Daoy (cell line): ENCODE data around the gene P4HB. TPM values are rescaled to one million over a fixed set of nuclear protein-coding genes. Genes with fewer than 3 reads are reported as not detected.
A peak's percentile ranks its signal among the peaks of the same experiment; 100 is the strongest.

Source experiments
- DNase-seq: peaks from one replicate; pipeline ENCODE4 v3.0.0-alpha.2; 2015; ENCODE audit warnings: low read depth
- total RNA-seq: library from RNA; depleted of rRNA; stranded (reverse); fragments of >200 nt; shearing (Covaris generic); gene quantifications from 2 replicates; pipeline ENCODE4 v1.2.3, GENCODE V29; 2014

P4HB gene
- total RNA-seq, 1 experiment from 2014 or later, result 1,181 TPM

DNA sequence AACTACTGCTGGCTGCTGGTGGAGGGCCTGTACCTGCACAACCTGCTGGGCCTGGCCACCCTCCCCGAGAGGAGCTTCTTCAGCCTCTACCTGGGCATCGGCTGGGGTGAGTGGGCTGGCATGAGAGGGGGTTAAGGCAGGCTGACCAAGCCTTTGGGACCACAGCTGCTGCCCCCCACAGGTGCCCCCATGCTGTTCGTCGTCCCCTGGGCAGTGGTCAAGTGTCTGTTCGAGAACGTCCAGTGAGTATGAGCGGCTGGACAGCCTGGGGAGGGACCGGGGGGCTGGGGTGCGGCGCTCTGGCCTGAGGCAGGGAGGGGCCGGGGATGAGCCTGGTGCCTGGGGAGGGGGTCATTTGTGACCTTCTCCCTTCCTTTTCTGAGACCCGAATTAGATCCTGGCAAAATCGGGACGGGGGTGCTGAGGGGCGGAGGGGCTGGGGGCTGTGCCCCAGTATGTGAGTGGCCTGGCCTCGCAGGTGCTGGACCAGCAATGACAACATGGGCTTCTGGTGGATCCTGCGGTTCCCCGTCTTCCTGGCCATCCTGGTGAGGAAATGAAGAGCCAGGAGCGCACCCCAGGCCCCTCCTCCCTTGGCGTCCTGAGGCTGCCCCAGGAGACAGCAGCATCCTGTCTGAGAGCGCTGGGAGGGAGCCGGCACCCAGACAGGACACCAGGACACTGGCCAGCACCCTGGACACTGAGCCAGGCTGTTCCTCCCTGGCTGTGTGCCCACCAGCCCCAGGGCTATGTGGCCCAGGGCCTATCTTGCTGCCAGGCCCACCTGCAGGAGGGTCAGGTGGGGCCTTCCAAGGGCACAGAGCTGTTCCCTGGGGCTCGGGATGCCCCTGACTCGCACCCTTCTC lies 48.4 kb downstream of the P4HB start:
- DNase-seq, result no peak

GRCh38 chr17:81810892-81811704 lies 49.2 kb downstream of the P4HB start:
- no peak for DNase-seq

GRCh38 chr17:81810476-81810875 lies 49.9 kb downstream of the P4HB start:
- DNase-seq, result no peak

- DNase-seq, result no peak
Measured at GRCh38 chr17:81809556-81809998, 50.8 kb downstream of the P4HB start.

DNA sequence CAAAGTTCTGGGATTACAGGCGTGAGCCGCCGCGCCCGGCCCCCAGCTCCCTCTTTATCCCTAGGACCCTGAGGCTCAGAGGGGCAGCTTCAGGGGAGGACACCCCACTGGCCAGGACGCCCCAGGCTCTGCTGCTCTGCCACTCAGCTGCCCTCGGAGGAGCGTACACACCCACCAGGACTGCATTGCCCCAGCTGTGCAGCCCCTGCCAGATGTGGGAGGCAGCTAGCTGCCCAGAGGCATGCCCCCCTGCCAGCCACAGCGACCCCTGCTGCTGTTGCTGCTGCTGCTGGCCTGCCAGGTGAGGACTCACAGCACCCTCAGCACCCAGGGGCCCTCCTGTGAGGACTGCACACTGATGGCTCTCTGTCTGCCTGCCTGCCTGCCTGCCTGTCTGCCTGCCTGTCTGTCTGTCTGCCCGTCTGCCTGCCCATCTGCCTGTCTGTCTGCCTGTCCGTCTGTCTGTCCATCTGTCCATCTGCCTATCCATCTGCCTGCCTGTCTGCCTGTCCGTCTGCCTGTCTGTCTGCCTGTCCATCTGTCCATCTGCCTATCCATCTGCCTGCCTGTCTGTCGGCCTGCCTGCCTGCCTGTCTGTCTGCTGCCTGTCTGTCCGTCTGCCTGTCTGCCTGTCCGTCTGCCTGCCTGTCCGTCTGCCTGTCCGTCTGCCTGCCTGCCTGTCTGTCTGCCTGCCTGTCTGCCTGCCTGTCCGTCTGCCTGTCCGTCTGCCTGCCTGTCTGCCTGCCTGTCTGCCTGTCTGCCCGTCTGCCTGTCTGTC lies 51.4 kb downstream of the P4HB start:
- peak; percentile 41 for DNase-seq

- DNase-seq, result no peak
Measured at GRCh38 chr17:81807839-81808238, 52.5 kb downstream of the P4HB start.

DNA sequence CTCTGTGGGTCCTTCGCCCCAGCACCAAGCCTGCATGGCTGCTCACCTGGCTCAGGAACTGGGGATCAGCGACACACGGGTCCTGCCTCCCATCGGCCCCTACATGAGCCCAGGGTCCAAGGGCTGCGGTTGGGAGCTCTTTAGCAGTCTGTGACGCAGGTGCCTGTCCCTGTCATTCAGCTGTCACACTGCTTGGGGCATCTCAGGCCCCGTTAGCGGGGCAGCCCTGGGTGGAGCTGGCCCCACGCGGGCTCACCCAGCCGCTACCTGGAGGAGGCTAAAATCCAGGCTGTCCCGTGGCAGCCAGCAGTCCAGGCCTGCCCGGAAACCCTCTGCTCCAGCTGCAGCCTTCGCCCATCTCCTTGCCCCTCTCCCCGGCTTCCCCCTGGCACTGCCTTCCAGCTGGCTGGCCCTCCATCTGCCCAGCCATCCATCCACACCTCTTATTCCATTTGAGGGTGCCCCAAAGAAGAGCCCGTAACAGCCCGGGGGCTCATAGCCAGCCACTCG lies 53.1 kb downstream of the P4HB start:
- DNase-seq, result no peak

DNA sequence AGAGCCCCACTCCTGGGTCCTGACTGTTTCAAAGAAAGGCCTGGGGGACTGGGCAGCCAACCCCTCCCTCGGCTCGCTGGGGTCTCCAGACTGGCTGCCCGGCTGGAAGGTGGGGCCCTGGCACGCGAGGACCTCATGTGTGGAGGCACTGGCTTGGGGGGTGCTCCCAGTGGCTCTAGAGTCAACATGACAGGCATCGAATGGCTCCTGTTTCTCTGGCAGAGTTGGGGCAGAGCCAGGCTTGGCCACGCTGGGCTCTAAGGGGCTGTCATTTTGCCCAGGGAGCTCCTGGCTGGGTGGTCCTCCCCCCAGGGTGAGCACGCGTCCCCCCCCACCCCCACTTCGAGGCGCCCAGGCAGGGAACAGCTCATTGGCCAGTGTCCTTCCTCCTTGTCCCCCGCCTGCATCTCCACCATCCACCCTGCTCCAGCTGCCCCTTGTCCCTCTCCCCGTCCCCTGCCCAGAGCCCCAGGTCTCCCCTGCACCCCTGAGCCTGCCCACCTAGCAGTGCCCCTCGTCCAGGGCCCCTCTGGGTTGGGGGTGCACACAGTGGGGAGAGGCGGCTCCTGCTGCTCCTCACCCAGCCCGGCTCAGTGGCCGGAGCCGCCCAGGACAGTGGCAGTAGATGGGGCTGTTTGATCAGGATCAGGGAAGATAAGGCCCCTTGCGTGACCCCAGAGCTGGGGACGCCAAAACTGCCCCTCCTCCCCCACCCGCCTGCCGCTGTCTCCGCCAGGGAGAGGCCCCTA lies 53.7 kb downstream of the P4HB start:
- DNase-seq, result no peak

DNA sequence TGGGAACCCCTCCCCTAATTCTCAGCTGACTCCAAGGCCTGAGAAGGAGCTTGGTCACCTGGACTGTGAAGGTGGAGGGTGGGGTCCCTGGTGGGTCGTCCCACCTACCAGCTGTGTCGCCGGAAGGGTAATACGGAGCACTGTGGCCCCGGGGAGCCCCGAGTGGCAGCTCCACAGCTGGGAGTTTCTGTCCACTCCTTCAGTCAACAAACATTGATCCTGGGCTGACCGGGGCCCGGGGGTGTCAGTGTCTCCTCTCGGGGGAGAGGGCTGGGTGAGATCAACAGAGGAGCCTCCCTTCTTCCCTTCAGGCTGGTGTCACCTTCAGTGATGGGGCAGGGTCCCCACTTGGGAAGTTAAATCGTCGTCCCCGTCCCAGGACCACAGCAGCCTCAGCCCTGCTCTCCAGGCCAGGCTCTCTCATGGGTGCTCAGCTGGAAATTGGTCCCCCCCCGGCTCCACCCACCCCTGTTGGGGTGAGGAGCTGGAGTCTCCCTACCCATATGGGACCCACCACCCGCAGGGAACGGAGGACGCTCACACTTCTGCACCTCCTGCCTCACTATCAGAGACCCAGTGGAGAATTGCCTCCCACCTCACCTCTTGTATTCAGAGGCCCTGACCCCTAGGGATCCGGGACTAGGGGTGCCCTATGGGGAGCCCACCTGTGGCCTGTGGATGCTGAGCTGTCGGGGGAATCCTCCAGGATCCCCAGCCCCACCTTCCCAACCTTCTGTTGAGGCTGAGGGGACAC lies 54.5 kb downstream of the P4HB start:
- no peak for DNase-seq

- no peak for DNase-seq
Measured at GRCh38 chr17:81804559-81805399, 55.6 kb downstream of the P4HB start.

- DNase-seq, result no peak
Measured at GRCh38 chr17:81803728-81804558, 56.4 kb downstream of the P4HB start, which contains the start of gene GCGR. GCGR (plus strand) TSS chr17:81804150; CDS start chr17:81809019, 4,869 bp downstream.

GRCh38 chr17:81802856-81803643 lies 57.3 kb downstream of the P4HB start:
- no peak for DNase-seq

- no peak for DNase-seq
Measured at GRCh38 chr17:81802048-81802758, 58.1 kb downstream of the P4HB start.

GRCh38 chr17:81801327-81801726 lies 59.0 kb downstream of the P4HB start:
- no peak for DNase-seq

- no peak for DNase-seq
Measured at GRCh38 chr17:81794509-81794908, 65.8 kb downstream of the P4HB start.

GRCh38 chr17:81794074-81794476 lies 66.3 kb downstream of the P4HB start:
- no peak for DNase-seq
